CD4-positive, alpha-beta T cell treated with Interleukin-4 for 4 hours (primary cell): Measurements from ENCODE around the gene ADGRA1.

ENCODE experiments used
- DNase-seq: peaks from one replicate; pipeline ENCODE4 v3.0.0-alpha.2; 2020

Gene ADGRA1

GRCh38 chr10:133056651-133057178 lies 31.0 kb upstream of the ADGRA1 start:
- no peak for DNase-seq

GRCh38 chr10:133058331-133059092 lies 29.2 kb upstream of the ADGRA1 start:
- DNase-seq: no peak

DNA sequence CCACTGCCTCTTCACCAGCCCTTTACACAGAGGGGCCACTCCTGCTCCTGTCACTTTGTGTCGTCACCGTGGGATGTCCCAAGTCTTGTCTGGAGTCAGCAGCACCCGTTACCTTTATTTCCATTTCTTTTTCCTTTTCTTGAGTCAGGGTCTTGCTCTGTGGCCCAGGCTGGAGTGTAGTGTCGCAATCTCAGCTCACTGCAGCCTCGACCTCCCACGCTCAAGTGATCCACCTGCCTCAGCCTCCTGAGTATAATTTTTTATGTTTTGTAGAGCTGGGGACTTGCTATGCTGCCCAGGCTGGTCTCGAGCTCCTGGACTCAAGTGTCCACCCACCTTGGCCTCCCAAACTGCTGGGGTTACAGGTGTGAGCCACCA lies 28.6 kb upstream of the ADGRA1 start:
- no peak for DNase-seq

DNA sequence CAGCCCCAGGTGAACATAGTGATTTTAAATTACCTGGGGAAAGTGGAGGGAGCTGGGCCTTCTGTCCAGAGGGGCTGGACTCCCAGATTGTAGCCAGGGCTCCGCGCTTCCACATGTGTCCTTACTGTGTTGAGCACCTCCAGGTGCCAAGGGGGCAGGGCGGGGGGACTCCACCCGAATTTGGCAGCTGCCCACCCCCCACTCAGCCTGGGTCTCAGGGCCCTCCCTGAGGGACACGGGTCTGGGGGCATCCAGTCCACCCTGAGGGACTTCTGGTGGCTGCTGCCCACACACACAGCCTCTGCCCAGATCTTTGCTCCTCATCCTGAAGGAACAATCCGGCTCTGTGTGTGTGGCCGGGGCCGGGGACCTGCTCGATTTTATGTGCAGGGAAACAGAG lies 28.2 kb upstream of the ADGRA1 start:
- no peak for DNase-seq

- no peak for DNase-seq
Measured at GRCh38 chr10:133060022-133060421, 27.7 kb upstream of the ADGRA1 start.

DNA sequence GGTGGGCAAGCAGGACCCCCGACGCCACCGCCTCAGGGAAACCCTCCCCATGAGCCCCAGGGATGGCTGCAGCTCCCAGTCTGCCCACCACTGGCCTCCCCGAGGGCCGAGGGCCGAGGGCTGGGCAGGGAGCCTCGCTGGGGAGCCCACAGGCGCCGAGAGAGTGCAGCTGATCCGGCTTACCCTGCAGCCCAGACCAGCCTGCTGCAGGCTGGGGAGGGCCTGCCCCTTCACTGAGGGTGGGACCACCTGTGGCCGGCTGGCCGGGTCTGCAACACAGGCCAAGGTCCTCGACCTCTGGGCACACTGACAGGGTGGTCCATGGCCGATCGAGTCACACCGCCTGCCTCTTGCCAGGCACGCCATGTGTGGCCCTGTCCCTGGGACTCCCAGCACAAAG lies 27.3 kb upstream of the ADGRA1 start:
- DNase-seq: no peak

DNA sequence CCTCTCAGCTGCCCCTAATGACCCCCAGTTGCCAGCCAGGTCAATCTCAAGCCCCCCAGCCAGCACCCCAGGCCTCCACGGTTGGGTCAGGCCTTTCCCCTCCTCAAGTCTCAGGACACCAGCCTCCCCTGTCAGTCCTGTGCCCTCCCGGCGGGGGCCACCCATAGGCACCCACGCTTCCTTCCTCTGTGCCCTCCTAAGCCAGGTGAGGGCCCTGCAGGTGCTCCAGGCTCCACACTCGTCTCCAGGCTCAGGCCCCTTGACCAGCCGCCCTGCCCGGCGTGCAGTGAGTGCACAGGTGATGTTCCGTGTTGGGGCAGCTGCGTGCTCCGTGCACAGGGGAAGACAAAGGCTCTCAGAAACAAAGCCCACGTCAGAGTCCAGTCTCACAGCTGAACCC lies 26.8 kb upstream of the ADGRA1 start:
- no peak for DNase-seq

- DNase-seq: no peak
Measured at GRCh38 chr10:133061296-133062038, 26.3 kb upstream of the ADGRA1 start.

GRCh38 chr10:133062085-133062484 lies 25.6 kb upstream of the ADGRA1 start:
- DNase-seq: no peak

GRCh38 chr10:133062635-133063034 lies 25.1 kb upstream of the ADGRA1 start:
- DNase-seq: no peak

- no peak for DNase-seq
Measured at GRCh38 chr10:133067149-133068105, 20.3 kb upstream of the ADGRA1 start.

- DNase-seq: no peak
Measured at GRCh38 chr10:133068111-133069032, 19.4 kb upstream of the ADGRA1 start.

DNA sequence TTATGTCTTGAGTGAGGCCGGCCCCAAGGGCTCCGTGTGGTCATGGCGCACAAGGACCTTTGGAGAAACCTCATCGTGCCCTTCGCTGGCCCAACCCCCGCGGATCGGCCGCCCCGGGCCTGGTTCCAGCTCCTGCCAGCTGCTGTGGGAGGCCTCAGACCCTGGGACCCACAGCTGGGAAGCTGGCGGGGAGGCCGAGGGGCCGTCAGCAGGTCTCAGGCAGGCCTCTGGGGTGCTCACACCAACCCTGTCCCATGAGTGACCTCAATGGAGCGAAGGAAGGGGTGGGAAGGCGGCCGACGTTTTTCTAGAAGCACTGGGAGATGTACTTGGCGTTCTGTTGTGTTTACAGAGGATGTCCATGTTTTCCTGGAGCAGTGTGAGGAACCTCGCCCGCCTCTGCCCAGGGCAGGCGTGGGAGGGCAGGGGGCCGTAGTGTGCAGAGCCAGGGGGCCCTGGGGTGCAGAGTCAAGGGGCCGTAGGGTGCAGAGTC lies 18.6 kb upstream of the ADGRA1 start:
- DNase-seq: no peak

DNA sequence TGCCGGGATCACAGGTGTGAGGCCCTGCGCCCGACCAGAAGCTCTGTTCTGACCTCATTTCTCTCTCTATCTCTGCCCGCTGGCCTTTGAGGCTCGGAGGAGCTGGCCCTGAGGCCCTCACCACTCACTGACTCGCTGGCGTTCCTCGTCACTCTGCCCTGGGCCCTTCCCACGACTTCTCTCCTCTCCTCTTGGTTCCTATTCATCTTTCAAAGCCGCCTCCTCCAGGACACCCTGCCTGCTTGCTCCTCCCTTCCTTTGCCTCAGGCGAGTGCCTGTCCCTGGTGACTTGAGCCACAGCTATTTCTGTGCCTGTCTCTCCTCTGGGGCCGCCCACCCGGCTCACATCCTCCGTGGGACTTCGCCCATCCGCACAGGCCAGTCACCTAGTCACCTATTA lies 17.3 kb upstream of the ADGRA1 start:
- DNase-seq: no peak

- no peak for DNase-seq
Measured at GRCh38 chr10:133070810-133071209, 16.9 kb upstream of the ADGRA1 start.

- no peak for DNase-seq
Measured at GRCh38 chr10:133071733-133072132, 16.0 kb upstream of the ADGRA1 start.

- DNase-seq: no peak
Measured at GRCh38 chr10:133072196-133072595, 15.5 kb upstream of the ADGRA1 start.

DNA sequence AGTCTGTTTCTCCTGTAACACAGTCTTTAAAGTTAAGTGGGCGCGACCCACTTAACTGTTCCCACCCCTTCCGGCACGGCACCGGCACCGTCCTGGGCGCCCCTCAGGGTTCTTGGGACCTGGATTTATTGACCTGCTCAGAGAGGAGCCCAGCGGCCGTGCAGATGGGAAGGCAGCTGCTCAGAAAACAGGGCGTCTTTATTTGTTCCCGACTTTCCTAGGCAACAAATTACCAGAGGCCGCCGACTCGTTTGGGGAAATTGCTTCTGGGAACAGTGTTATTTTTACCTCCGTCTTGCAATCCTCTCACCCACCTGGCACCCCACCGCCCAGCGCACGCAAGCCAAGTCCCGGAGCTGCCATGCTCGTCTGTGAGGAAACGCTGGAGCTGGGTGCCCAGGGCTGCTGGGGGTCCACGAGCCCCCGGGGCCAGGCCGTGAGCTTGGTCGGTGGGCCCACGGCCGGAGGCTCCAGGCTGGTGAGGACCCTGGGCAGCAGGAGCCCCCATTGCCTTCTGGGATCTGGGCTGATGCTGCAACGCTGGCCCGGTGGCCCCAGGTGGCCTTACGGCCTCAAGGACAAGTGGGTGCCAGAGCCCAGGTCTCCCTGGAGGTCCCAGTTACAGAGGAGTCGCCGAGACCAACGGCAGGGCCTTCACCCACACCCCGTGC lies 14.9 kb upstream of the ADGRA1 start:
- no peak for DNase-seq

- DNase-seq: no peak
Measured at GRCh38 chr10:133075346-133076137, 12.2 kb upstream of the ADGRA1 start.
